Tibial nerve (tissue), 3 donors: ENCODE results near the gene LRRTM4.

Experiments
- POLR2A ChIP-seq, 2 donors: fragments of 450-650 bp; IDR thresholded peaks; one replicate each; pipeline ENCODE4 v1.6.1; 2017; ENCODE audit warnings: antibody characterized with exemption in 2 of 2, mild to moderate bottlenecking in 2 of 2, moderate library complexity in 2 of 2
- TF ChIP-seq, protein P1 (sequence below), 5 experiments: fragments of 200-600 bp in 3 of 5; fragments of 450-650 bp in 2 of 5; sonication (generic) in 3 of 5; IDR thresholded peaks; one replicate each; pipeline ENCODE4 v1.5.1; 2016 to 2019; ENCODE audit warnings: antibody characterized with exemption in 5 of 5, mild to moderate bottlenecking in 3 of 5, moderate library complexity in 2 of 5

DNA sequence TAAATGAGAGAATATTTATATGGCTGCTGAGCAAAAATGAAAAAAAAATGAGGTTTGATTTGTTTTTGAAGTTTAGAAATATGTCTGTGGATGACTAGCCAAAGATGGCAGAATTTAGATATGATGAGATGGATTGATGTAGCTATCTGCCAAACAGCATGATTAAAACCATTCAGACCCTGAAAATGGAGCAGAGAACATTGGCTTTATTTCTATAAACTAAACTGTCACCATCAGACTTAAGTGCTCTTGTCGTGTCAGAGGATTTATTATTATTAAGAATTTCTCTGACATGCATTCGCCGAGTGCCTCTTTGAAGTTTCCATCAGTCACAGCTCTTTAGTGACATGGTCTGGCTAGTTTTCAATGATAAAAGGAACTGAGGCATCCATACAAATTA lies 151.7 kb downstream of the LRRTM4 start:
- TF ChIP-seq, protein P1, sequence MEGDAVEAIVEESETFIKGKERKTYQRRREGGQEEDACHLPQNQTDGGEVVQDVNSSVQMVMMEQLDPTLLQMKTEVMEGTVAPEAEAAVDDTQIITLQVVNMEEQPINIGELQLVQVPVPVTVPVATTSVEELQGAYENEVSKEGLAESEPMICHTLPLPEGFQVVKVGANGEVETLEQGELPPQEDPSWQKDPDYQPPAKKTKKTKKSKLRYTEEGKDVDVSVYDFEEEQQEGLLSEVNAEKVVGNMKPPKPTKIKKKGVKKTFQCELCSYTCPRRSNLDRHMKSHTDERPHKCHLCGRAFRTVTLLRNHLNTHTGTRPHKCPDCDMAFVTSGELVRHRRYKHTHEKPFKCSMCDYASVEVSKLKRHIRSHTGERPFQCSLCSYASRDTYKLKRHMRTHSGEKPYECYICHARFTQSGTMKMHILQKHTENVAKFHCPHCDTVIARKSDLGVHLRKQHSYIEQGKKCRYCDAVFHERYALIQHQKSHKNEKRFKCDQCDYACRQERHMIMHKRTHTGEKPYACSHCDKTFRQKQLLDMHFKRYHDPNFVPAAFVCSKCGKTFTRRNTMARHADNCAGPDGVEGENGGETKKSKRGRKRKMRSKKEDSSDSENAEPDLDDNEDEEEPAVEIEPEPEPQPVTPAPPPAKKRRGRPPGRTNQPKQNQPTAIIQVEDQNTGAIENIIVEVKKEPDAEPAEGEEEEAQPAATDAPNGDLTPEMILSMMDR (IDR thresholded peaks at IDR 0.05) = no peak
- no peak for TF ChIP-seq POLR2A (IDR thresholded peaks at IDR 0.05)
